Uterus (tissue), 4 donors: ENCODE data around the gene PLAC8L1. TPM values are rescaled to one million over a fixed set of nuclear protein-coding genes. Genes with fewer than 3 reads are reported as not detected.

ENCODE experiments used
- DNase-seq, 2 donors: peaks; one replicate each; pipeline ENCODE4 v3.0.0-alpha.2; 2019 to 2020
- H3K27ac ChIP-seq, 2 donors: fragments of 200-600 bp; sonication (generic); 1 replicate in 1 of 2; 2 replicates in 1 of 2; pipeline ENCODE4 v1.5.1; 2016 to 2018
- H3K27me3 ChIP-seq, 2 donors: fragments of 200-600 bp; sonication (generic); one replicate each; pipeline ENCODE4 v1.5.1; 2018 to 2019; ENCODE audit warnings: control low read depth in 1 of 2
- H3K36me3 ChIP-seq, 2 donors: fragments of 200-600 bp; sonication (generic); one replicate each; pipeline ENCODE4 v1.5.1; 2019; ENCODE audit warnings: control low read depth in 1 of 2
- H3K4me1 ChIP-seq, 2 donors: fragments of 200-600 bp; sonication (generic); one replicate each; pipeline ENCODE4 v1.5.1; 2018 to 2019; ENCODE audit warnings: control low read depth in 1 of 2
- H3K4me3 ChIP-seq, 2 donors: fragments of 200-600 bp; sonication (generic); 1 replicate in 1 of 2; 2 replicates in 1 of 2; pipeline ENCODE4 v1.5.1; 2018 to 2019; ENCODE audit warnings: mild to moderate bottlenecking in 1 of 2
- H3K9me3 ChIP-seq, 2 donors: fragments of 200-600 bp; sonication (generic); one replicate each; pipeline ENCODE4 v1.5.1; 2019; ENCODE audit warnings: control low read depth in 1 of 2
- POLR2A ChIP-seq, 2 donors: fragments of 450-650 bp; IDR thresholded peaks; one replicate each; pipeline ENCODE4 v1.6.1; 2016; ENCODE audit warnings: antibody characterized with exemption in 2 of 2, mild to moderate bottlenecking in 1 of 2, moderate library complexity in 1 of 2
- intact Hi-C: fragments of 100-400 bp; cut with DNase I; formaldehyde crosslinking; loops from one replicate; pipeline ENCODE4 v1.15.1; 2023; ENCODE audit warnings: low total_unique reads
- small RNA-seq: library from RNA; depleted of rRNA; stranded (forward); fragments of <200 nt; gene quantifications from one replicate; pipeline ENCODE3, GENCODE V24; 2016
- total RNA-seq, 4 donors: library from RNA; depleted of rRNA in 3 of 4; stranded (reverse); fragments of >200 nt in 3 of 4; gene quantifications; one replicate each; pipeline versions ENCODE4 v1.1.0 to v1.2.4, GENCODE V29; 2014 to 2023
- TF ChIP-seq, protein P1 (sequence below), 4 experiments: fragments of 200-600 bp in 2 of 4; fragments of 450-650 bp in 2 of 4; sonication (generic) in 2 of 4; IDR thresholded peaks; one replicate each; pipeline ENCODE4 v1.5.1; 2016 to 2019; ENCODE audit warnings: antibody characterized with exemption in 4 of 4, mild to moderate bottlenecking in 2 of 4, moderate library complexity in 1 of 4
- donor health status: DM: yes; HTN: yes; CAD: no.

PLAC8L1 gene
- total RNA-seq, 4 donors from 2014 or later: 1.3 TPM; not detected in 3

- no peak for TF ChIP-seq POLR2A (IDR thresholded peaks at IDR 0.05)
- TF ChIP-seq, protein P1, sequence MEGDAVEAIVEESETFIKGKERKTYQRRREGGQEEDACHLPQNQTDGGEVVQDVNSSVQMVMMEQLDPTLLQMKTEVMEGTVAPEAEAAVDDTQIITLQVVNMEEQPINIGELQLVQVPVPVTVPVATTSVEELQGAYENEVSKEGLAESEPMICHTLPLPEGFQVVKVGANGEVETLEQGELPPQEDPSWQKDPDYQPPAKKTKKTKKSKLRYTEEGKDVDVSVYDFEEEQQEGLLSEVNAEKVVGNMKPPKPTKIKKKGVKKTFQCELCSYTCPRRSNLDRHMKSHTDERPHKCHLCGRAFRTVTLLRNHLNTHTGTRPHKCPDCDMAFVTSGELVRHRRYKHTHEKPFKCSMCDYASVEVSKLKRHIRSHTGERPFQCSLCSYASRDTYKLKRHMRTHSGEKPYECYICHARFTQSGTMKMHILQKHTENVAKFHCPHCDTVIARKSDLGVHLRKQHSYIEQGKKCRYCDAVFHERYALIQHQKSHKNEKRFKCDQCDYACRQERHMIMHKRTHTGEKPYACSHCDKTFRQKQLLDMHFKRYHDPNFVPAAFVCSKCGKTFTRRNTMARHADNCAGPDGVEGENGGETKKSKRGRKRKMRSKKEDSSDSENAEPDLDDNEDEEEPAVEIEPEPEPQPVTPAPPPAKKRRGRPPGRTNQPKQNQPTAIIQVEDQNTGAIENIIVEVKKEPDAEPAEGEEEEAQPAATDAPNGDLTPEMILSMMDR (IDR thresholded peaks at IDR 0.05): no peak
- Histone ChIP-seq H3K4me3 (no peak overlapping the region), H3K36me3 (no peaks in the 10 kb centered on the region), H3K9me3 (no peaks in the 10 kb centered on the region), H3K27ac (no peak overlapping the region), H3K4me1 (no peaks in the 10 kb centered on the region), H3K27me3 (no peaks in the 10 kb centered on the region)
- intact Hi-C loops: no loop called here
- DNase-seq: no peak
These were observed 64.1 kb downstream of the PLAC8L1 start for GRCh38 chr5:146041180-146041789.

GRCh38 chr5:146040527-146040926 is 64.8 kb downstream of the PLAC8L1 start:
- no peaks in the 10 kb centered on the region for H3K27me3 ChIP-seq
- DNase-seq: no peak
- H3K36me3 ChIP-seq: no peaks in the 10 kb centered on the region
- intact Hi-C loops: no loop called here
- no peak for TF ChIP-seq POLR2A (IDR thresholded peaks at IDR 0.05)
- TF ChIP-seq, protein P1 (IDR thresholded peaks at IDR 0.05): no peak
- H3K4me3 ChIP-seq: no peak overlapping the region
- no peaks in the 10 kb centered on the region for H3K4me1 ChIP-seq
- no peak overlapping the region for H3K27ac ChIP-seq
- H3K9me3 ChIP-seq: no peaks in the 10 kb centered on the region

DNA sequence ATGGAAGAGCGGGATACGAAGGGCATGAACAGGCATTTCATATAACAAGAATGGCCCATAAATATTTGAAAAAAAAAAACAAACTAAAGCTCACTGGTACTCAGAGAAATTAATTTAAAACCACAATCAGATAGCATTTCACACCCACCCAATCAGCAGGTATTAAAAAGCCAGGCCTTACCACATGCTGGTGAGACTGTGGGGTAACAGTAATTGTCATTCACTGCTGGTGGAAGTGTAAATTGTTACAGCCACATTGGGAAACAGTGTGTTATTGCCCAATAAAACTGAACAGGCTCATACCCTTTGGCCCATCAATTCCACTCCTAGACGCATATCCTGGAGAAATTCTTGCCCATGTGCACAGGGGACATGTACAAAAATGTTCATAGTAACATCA is 66.0 kb downstream of the PLAC8L1 start:
- no peaks in the 10 kb centered on the region for H3K9me3 ChIP-seq
- H3K4me1 ChIP-seq: no peaks in the 10 kb centered on the region
- intact Hi-C loops: no loop called here
- DNase-seq: no peak
- H3K27ac ChIP-seq: no peak overlapping the region
- no peaks in the 10 kb centered on the region for H3K36me3 ChIP-seq
- H3K4me3 ChIP-seq: no peak overlapping the region
- no peaks in the 10 kb centered on the region for H3K27me3 ChIP-seq
- TF ChIP-seq, protein P1 (IDR thresholded peaks at IDR 0.05): no peak
- no peak for TF ChIP-seq POLR2A (IDR thresholded peaks at IDR 0.05)

- H3K27ac ChIP-seq: no peak overlapping the region
- no peak for DNase-seq
- H3K4me3 ChIP-seq: no peak overlapping the region
- TF ChIP-seq, protein P1 (IDR thresholded peaks at IDR 0.05): no peak
- TF ChIP-seq POLR2A (IDR thresholded peaks at IDR 0.05): no peak
- no peaks in the 10 kb centered on the region for H3K27me3 ChIP-seq
- H3K36me3 ChIP-seq: no peaks in the 10 kb centered on the region
- H3K4me1 ChIP-seq: no peaks in the 10 kb centered on the region
- H3K9me3 ChIP-seq: no peaks in the 10 kb centered on the region
- intact Hi-C loops: no loop called here
These were observed 70.8 kb downstream of the PLAC8L1 start for GRCh38 chr5:146034605-146035004.

Small RNA genes lying within 50 kb of the gene (small RNA-seq; reads per million reads assigned to genes)
- not detected for gene AC091959.1

Other genes starting within 250 kb of the PLAC8L1 start
- not detected for gene GRXCR2, start 232.6 kb downstream of the PLAC8L1 start, total RNA-seq
- gene SH3RF2, start 169.0 kb downstream of the PLAC8L1 start, total RNA-seq: 1 to 10 TPM in 2 of 4 donors, under 1 TPM in 2; 0.26 to 4.1 (median 1.8) TPM
- gene LARS1, start 77.1 kb upstream of the PLAC8L1 start, total RNA-seq: 100 to 1,000 TPM in 2 of 4 donors, 10 to 100 TPM in 2; 69.1 to 153 (median 101) TPM
- 10 to 100 TPM; 18.8 to 53.9 (median 29.6) TPM for gene RBM27, start 98.0 kb upstream of the PLAC8L1 start, total RNA-seq
- gene POU4F3, start 233.3 kb upstream of the PLAC8L1 start, total RNA-seq: under 1 TPM in 1 of 4 donors, not detected in 3; 0.30 TPM